Fibroblast of lung (primary cell): ENCODE measurements around the gene BANF2. TPM values are rescaled to one million over a fixed set of nuclear protein-coding genes. Genes with fewer than 3 reads are reported as not detected.

ENCODE experiments used
- DNase-seq, 2 donors: peaks; one replicate each; pipeline versions ENCODE4 v3.0.0 to v3.0.0-alpha.2; 2010; ENCODE audit warnings: low read depth in 2 of 2
- H2AFZ ChIP-seq: 2 replicates; pipeline ENCODE4 v1.5.1; 2012; ENCODE audit warnings: low read length, control low read depth, inconsistent platforms
- H3K27ac ChIP-seq: 2 replicates; pipeline ENCODE4 v1.5.1; 2011; ENCODE audit warnings: low read length, control low read depth; ENCODE audit not compliant: insufficient read depth
- H3K27me3 ChIP-seq: 2 replicates; pipeline ENCODE4 v1.5.1; 2011; ENCODE audit warnings: mild to moderate bottlenecking, low read length; ENCODE audit not compliant: control insufficient read depth, insufficient read depth
- H3K36me3 ChIP-seq: 2 replicates; pipeline ENCODE4 v1.5.1; 2011; ENCODE audit warnings: low read length; ENCODE audit not compliant: control insufficient read depth, insufficient read depth
- H3K4me1 ChIP-seq: 2 replicates; pipeline ENCODE4 v1.5.1; 2011; ENCODE audit warnings: low read length; ENCODE audit not compliant: control insufficient read depth, insufficient read depth; ENCODE audit errors: extremely low read depth
- H3K4me2 ChIP-seq: 2 replicates; pipeline ENCODE4 v1.5.1; 2011; ENCODE audit warnings: low read length, control low read depth; ENCODE audit not compliant: insufficient read depth; ENCODE audit errors: extremely low read depth
- H3K4me3 ChIP-seq, 4 experiments: fragments of 200-600 bp in 1 of 4; sonication (generic) in 1 of 4; replicated peaks in 1 of 4; 2 replicates each; pipeline ENCODE4 v1.5.1; 2011 to 2016; ENCODE audit warnings: low read length in 4 of 4, low read depth in 3 of 4, mild to moderate bottlenecking in 3 of 4, control low read depth in 2 of 4, inconsistent platforms in 1 of 4, mixed read lengths in 1 of 4; ENCODE audit not compliant: insufficient read depth in 1 of 4; ENCODE audit errors: control extremely low read depth in 1 of 4
- H3K79me2 ChIP-seq: 2 replicates; pipeline ENCODE4 v1.5.1; 2012; ENCODE audit warnings: mild to moderate bottlenecking, low read length, inconsistent platforms; ENCODE audit not compliant: control insufficient read depth, insufficient read depth
- H3K9ac ChIP-seq: 2 replicates; pipeline ENCODE4 v1.5.1; 2011; ENCODE audit warnings: mild to moderate bottlenecking, low read length, control low read depth; ENCODE audit not compliant: insufficient read depth
- H3K9me3 ChIP-seq: 2 replicates; pipeline ENCODE4 v1.5.1; 2012; ENCODE audit warnings: low read depth, low read length; ENCODE audit not compliant: control insufficient read depth, insufficient read depth
- H4K20me1 ChIP-seq: 2 replicates; pipeline ENCODE4 v1.5.1; 2011; ENCODE audit warnings: low read length; ENCODE audit not compliant: control insufficient read depth, insufficient read depth; ENCODE audit errors: extremely low read depth
- CTCF ChIP-seq, 2 donors: IDR thresholded peaks in 1 of 2; conservative IDR thresholded peaks in 1 of 2; 1 replicate in 1 of 2; 2 replicates in 1 of 2; pipeline ENCODE4 v1.5.1; 2011 to 2012; ENCODE audit warnings: low read length in 2 of 2, control low read depth in 1 of 2, inconsistent platforms in 1 of 2, low read depth in 1 of 2, mild to moderate bottlenecking in 1 of 2
- EZH2 ChIP-seq: IDR thresholded peaks from 2 replicates; pipeline ENCODE4 v1.5.1; 2012; ENCODE audit warnings: low read length, control low read depth, mild to moderate bottlenecking; ENCODE audit errors: missing control alignments
- polyA plus RNA-seq, 2 donors: library from polyadenylated mRNA; depleted of rRNA in 1 of 2; stranded (reverse) in 1 of 2; unstranded in 1 of 2; fragments of >200 nt; gene quantifications; 2 replicates each; pipeline ENCODE4 v1.2.1, GENCODE V29; 2011 to 2012; ENCODE audit warnings: missing spikeins in 1 of 2
- total RNA-seq: library from RNA; depleted of rRNA; stranded (reverse); fragments of >200 nt; gene quantifications from 2 replicates; pipeline ENCODE4 v1.2.1, GENCODE V29; 2014

The BANF2 gene
- total and polyA plus RNA-seq, 2 donors (not counting 1 experiment from before 2014, with no cell fraction given), result not detected

GRCh38 chr20:17728074-17728473 lies 28.3 kb downstream of the BANF2 start:
- Histone ChIP-seq H3K27ac (no peak overlapping the region), H3K27me3 (no peaks in the 10 kb centered on the region), H2AFZ (no peak overlapping the region), H3K4me3 (no peak overlapping the region), H3K4me1 (no peaks in the 10 kb centered on the region), H3K9me3 (no peaks in the 10 kb centered on the region), H4K20me1 (no peaks in the 10 kb centered on the region), H3K36me3 (no peaks in the 10 kb centered on the region), H3K9ac (no peak overlapping the region), H3K4me2 (no peak overlapping the region), H3K79me2 (no peaks in the 10 kb centered on the region)
- no peak for DNase-seq
- no peak for TF ChIP-seq CTCF (conservative IDR thresholded peaks at IDR 0.05 in 1 of 2, IDR thresholded peaks at IDR 0.05 in 1 of 2; ENCODE audit: low read depth in 1 of 2, low read length in 2 of 2)
- TF ChIP-seq EZH2, result no peak

GRCh38 chr20:17730071-17730470 lies 30.3 kb downstream of the BANF2 start:
- H3K27me3 ChIP-seq, result no peaks in the 10 kb centered on the region
- no peak overlapping the region for H2AFZ ChIP-seq
- no peaks in the 10 kb centered on the region for H3K36me3 ChIP-seq
- H3K27ac ChIP-seq, result no peak overlapping the region
- H4K20me1 ChIP-seq, result no peaks in the 10 kb centered on the region
- H3K4me1 ChIP-seq, result no peaks in the 10 kb centered on the region
- DNase-seq, result no peak
- H3K9ac ChIP-seq, result no peak overlapping the region
- H3K4me2 ChIP-seq, result no peak overlapping the region
- no peaks in the 10 kb centered on the region for H3K79me2 ChIP-seq
- H3K4me3 ChIP-seq, result no peak overlapping the region
- no peaks in the 10 kb centered on the region for H3K9me3 ChIP-seq
- TF ChIP-seq CTCF (conservative IDR thresholded peaks at IDR 0.05 in 1 of 2, IDR thresholded peaks at IDR 0.05 in 1 of 2; ENCODE audit: low read depth in 1 of 2, low read length in 2 of 2), result no peak
- no peak for TF ChIP-seq EZH2

- H3K4me3 ChIP-seq, result no peak overlapping the region
- no peaks in the 10 kb centered on the region for H4K20me1 ChIP-seq
- no peaks in the 10 kb centered on the region for H3K27me3 ChIP-seq
- H3K4me2 ChIP-seq, result no peak overlapping the region
- H3K9ac ChIP-seq, result no peak overlapping the region
- no peak for TF ChIP-seq CTCF (conservative IDR thresholded peaks at IDR 0.05 in 1 of 2, IDR thresholded peaks at IDR 0.05 in 1 of 2; ENCODE audit: low read depth in 1 of 2, low read length in 2 of 2)
- TF ChIP-seq EZH2, result no peak
- no peaks in the 10 kb centered on the region for H3K4me1 ChIP-seq
- H3K27ac ChIP-seq, result no peak overlapping the region
- no peaks in the 10 kb centered on the region for H3K79me2 ChIP-seq
- no peaks in the 10 kb centered on the region for H3K9me3 ChIP-seq
- DNase-seq, result no peak
- no peak overlapping the region for H2AFZ ChIP-seq
- H3K36me3 ChIP-seq, result no peaks in the 10 kb centered on the region
These were observed 31.5 kb downstream of the BANF2 start for GRCh38 chr20:17731233-17731632.
